ENCODE results near the gene HEG1.

GRCh38 chr3:124963755-124964154 lies 92.0 kb downstream of the HEG1 start:
- TF ChIP-seq POLR2A (IDR thresholded peaks at IDR 0.05; ENCODE audit: low read depth, low read length) (no peak), POLR2AphosphoS5 (IDR thresholded peaks at IDR 0.05; ENCODE audit: low read depth, low read length) (no peak)

Measured in GM12891 (cell line).